K562 (cell line): ENCODE results near the gene FUNDC1. TPM values are rescaled to one million over a fixed set of nuclear protein-coding genes. Genes with fewer than 3 reads are reported as not detected.

Experiments used
- CAMTA2 ChIP-seq: fragments of 250-450 bp; sonication (Bioruptor Pico); conservative IDR thresholded peaks from 2 replicates; pipeline ENCODE4 v1.5.1; 2022
- CBX2 ChIP-seq: fragments of 200-600 bp; sonication (generic); IDR thresholded peaks from one replicate; pipeline ENCODE4 v1.6.1; 2012; ENCODE audit warnings: mild to moderate bottlenecking, low read length, inconsistent platforms; ENCODE audit not compliant: insufficient read depth, poor library complexity, severe bottlenecking
- CHCHD3 ChIP-seq: fragments of 250-450 bp; sonication (Bioruptor Pico); IDR thresholded peaks from 2 replicates; pipeline ENCODE4 v2.1.2; 2022; ENCODE audit warnings: mild to moderate bottlenecking
- ELK1 ChIP-seq: sonication (generic); formaldehyde crosslinking; IDR thresholded peaks from 2 replicates; pipeline ENCODE4 v1.8.1; 2022; ENCODE audit warnings: missing genetic modification reagents
- GTF2A2 ChIP-seq: IDR thresholded peaks from 2 replicates; pipeline ENCODE4 v1.6.1; 2016; ENCODE audit warnings: mild to moderate bottlenecking, missing genetic modification characterization, missing compliant biosample characterization
- HDAC6 ChIP-seq: IDR thresholded peaks from 2 replicates; pipeline ENCODE4 v1.6.1; 2012; ENCODE audit warnings: low read depth, mild to moderate bottlenecking, control low read depth, inconsistent platforms, low read length, moderate library complexity
- HEY1 ChIP-seq: fragments of 250-450 bp; sonication (Bioruptor Pico); IDR thresholded peaks from 2 replicates; pipeline ENCODE4 v1.5.0; 2020; ENCODE audit warnings: mild to moderate bottlenecking, moderate library complexity, borderline replicate concordance
- KLF13 ChIP-seq: fragments of 450-650 bp; IDR thresholded peaks from 2 replicates; pipeline ENCODE4 v1.6.1; 2016; ENCODE audit warnings: missing genetic modification characterization, low read depth, mild to moderate bottlenecking, missing compliant biosample characterization, moderate library complexity, borderline replicate concordance
- MBD2 ChIP-seq: sonication (generic); IDR thresholded peaks from 2 replicates; pipeline ENCODE4 v1.6.1; 2016; ENCODE audit warnings: low read depth, borderline replicate concordance
- MCM7 ChIP-seq, 2 experiments: fragments of 450-650 bp; IDR thresholded peaks; 2 replicates each; pipeline ENCODE4 v1.6.1; 2016 to 2018
- NCOA4 ChIP-seq: fragments of 450-650 bp; IDR thresholded peaks from 2 replicates; pipeline ENCODE4 v1.6.1; 2018; ENCODE audit warnings: mild to moderate bottlenecking; ENCODE audit not compliant: partially characterized antibody
- NR2C1 ChIP-seq, 2 experiments: fragments of 450-650 bp; IDR thresholded peaks; 2 replicates each; pipeline ENCODE4 v1.6.1; 2017; ENCODE audit warnings: mild to moderate bottlenecking in 2 of 2, antibody characterized with exemption in 1 of 2, inconsistent platforms in 1 of 2, missing compliant biosample characterization in 1 of 2, missing genetic modification characterization in 1 of 2
- PCBP2 ChIP-seq: fragments of 200-400 bp; formaldehyde crosslinking; IDR thresholded peaks from 2 replicates; pipeline ENCODE4 v1.6.1; 2018; ENCODE audit warnings: low read length, low read depth, mild to moderate bottlenecking, moderate library complexity; ENCODE audit not compliant: poor library complexity, severe bottlenecking
- RBM14 ChIP-seq: fragments of 200-400 bp; formaldehyde crosslinking; IDR thresholded peaks from 2 replicates; pipeline ENCODE4 v1.6.1; 2018; ENCODE audit warnings: low read depth, mild to moderate bottlenecking, low read length, moderate library complexity, borderline replicate concordance; ENCODE audit not compliant: insufficient read depth
- SAP30 ChIP-seq: fragments of 200-600 bp; sonication (generic); IDR thresholded peaks from 2 replicates; pipeline ENCODE4 v1.6.1; 2012; ENCODE audit warnings: borderline replicate concordance, low read depth, mild to moderate bottlenecking, moderate library complexity, low read length, control low read depth, inconsistent platforms; ENCODE audit not compliant: insufficient read depth, poor library complexity, severe bottlenecking
- SMAD3 ChIP-seq: fragments of 450-650 bp; formaldehyde crosslinking; conservative IDR thresholded peaks from 2 replicates; pipeline ENCODE4 v1.4.0; 2020; ENCODE audit warnings: mild to moderate bottlenecking
- SP1 ChIP-seq: sonication (generic); formaldehyde crosslinking; IDR thresholded peaks from 2 replicates; pipeline ENCODE4 v1.8.1; 2022; ENCODE audit warnings: mild to moderate bottlenecking, missing genetic modification reagents
- SREBF1 ChIP-seq: fragments of 150-350 bp; IDR thresholded peaks from 2 replicates; pipeline ENCODE4 v1.6.1; 2014; ENCODE audit warnings: antibody characterized with exemption, low read depth, low read length, borderline replicate concordance
- TSC22D4 ChIP-seq: fragments of 450-650 bp; IDR thresholded peaks from 2 replicates; pipeline ENCODE4 v1.6.1; 2016; ENCODE audit warnings: missing genetic modification characterization, missing biosample characterization, control low read depth
- ZBTB12 ChIP-seq: fragments of 250-450 bp; sonication (Bioruptor Pico); IDR thresholded peaks from 2 replicates; pipeline ENCODE4 v1.4.0; 2020
- ZEB2 ChIP-seq: fragments of 450-650 bp; IDR thresholded peaks from 2 replicates; pipeline ENCODE4 v1.6.1; 2016
- ZFP36 ChIP-seq: fragments of 150-350 bp; IDR thresholded peaks from 2 replicates; pipeline ENCODE4 v1.6.1; 2018; ENCODE audit warnings: low read length, low read depth; ENCODE audit not compliant: partially characterized antibody
- ZNF12 ChIP-seq: sonication (generic); formaldehyde crosslinking; IDR thresholded peaks from 2 replicates; pipeline ENCODE4 v1.4.0; 2020; ENCODE audit warnings: mild to moderate bottlenecking, missing genetic modification reagents
- ZNF561 ChIP-seq: fragments of 450-650 bp; formaldehyde crosslinking; conservative IDR thresholded peaks from 2 replicates; pipeline ENCODE4 v1.4.0; 2020; ENCODE audit warnings: mild to moderate bottlenecking, moderate library complexity
- ZNF586 ChIP-seq: fragments of 450-650 bp; formaldehyde crosslinking; conservative IDR thresholded peaks from 2 replicates; pipeline ENCODE4 v1.4.0; 2020; ENCODE audit warnings: mild to moderate bottlenecking, moderate library complexity
- ZNF764 ChIP-seq: fragments of 250-450 bp; sonication (Bioruptor Pico); IDR thresholded peaks from 2 replicates; pipeline ENCODE4 v1.4.0; 2020; ENCODE audit warnings: low read depth, mild to moderate bottlenecking, moderate library complexity
- polyA plus RNA-seq, 8 experiments: library from polyadenylated mRNA; depleted of rRNA in 4 of 8; stranded (reverse) in 5 of 8; unstranded in 3 of 8; fragments of >200 nt; fragmentation: Nextera tagmentation in 2 of 8; fragmentation: Illumina TruSeq in 1 of 8; extraction: Ambion mirVana in 2 of 8; extraction: Trizol in 1 of 8; gene quantifications; 2 replicates each; pipeline versions ENCODE4 v1.2.1 to v1.2.3, GENCODE V29; 2011 to 2014; ENCODE audit warnings: inconsistent platforms in 1 of 8, missing spikeins in 1 of 8
- total RNA-seq, 7 experiments: library from RNA; depleted of rRNA in 6 of 7; stranded (reverse); fragments of >200 nt in 6 of 7; fragmentation: Illumina TruSeq in 2 of 7; extraction: Trizol in 2 of 7; gene quantifications; 2 replicates each; pipeline versions ENCODE4 v1.2.1 to v1.2.3, GENCODE V29; 2011 to 2021; ENCODE audit warnings: low replicate concordance in 1 of 7
- TF ChIP-seq, protein P1 (sequence below): fragments of 450-650 bp; conservative IDR thresholded peaks from 2 replicates; pipeline ENCODE4 v1.6.1; 2016; ENCODE audit warnings: missing genetic modification characterization, low read depth, mild to moderate bottlenecking, missing compliant biosample characterization, moderate library complexity

The FUNDC1 gene
- total and polyA plus RNA-seq, 9 of the 15 experiments (the other 6 are each of a cell fraction or from before 2014, with no cell fraction given): 15.6 to 59.1 (median 29.3) TPM

DNA sequence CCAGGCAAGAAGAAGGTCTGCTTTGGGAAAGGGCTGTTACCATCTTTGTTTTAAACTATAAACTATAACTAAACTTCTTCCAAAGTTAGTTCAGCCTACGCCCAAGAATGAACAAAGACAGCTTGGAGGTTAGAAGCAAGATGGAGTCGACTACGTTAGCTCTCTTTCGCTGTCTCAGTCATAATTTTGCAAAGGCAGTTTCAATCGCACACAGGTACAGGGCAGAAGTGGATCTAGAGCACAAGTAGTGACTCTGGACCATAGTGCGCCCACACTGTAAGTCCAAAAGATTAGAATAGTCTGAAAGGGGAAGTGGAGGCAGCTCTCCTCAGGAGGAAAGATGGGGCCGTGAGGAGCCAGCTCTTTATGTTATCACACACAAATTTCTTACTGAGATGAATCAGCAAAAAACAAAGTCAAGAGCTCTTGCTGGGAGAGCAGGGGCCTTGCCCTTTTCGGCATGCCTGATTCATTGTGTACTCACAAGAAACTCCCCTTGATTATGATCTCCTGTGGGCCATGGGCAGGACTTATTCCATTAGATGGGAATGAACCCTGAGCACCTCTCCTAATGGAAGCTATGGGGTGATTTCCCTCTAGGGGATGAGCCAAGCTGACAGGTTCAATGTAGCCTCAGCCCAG is 58.6 kb downstream of the FUNDC1 start (continued):
- no peak for TF ChIP-seq NCOA4
- no peak for TF ChIP-seq SREBF1
- TF ChIP-seq ZNF586 (CRISPR knock-in tag): no peak
- TF ChIP-seq ELK1 (CRISPR knock-in tag): no peak
- no peak for TF ChIP-seq TSC22D4 (tag)
- no peak for TF ChIP-seq ZEB2
- TF ChIP-seq ZNF764 (CRISPR knock-in tag): no peak
- no peak for TF ChIP-seq ZFP36
- TF ChIP-seq ZBTB12 (CRISPR knock-in tag): no peak
- TF ChIP-seq HDAC6: no peak
- no peak for TF ChIP-seq CHCHD3
- TF ChIP-seq, protein P1, sequence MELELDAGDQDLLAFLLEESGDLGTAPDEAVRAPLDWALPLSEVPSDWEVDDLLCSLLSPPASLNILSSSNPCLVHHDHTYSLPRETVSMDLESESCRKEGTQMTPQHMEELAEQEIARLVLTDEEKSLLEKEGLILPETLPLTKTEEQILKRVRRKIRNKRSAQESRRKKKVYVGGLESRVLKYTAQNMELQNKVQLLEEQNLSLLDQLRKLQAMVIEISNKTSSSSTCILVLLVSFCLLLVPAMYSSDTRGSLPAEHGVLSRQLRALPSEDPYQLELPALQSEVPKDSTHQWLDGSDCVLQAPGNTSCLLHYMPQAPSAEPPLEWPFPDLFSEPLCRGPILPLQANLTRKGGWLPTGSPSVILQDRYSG (tag): peak; percentile 97
- no peak for TF ChIP-seq CBX2
- TF ChIP-seq MCM7 (IDR thresholded peaks at IDR 0.05): no peak
- no peak for TF ChIP-seq ZNF561
- TF ChIP-seq GTF2A2 (tag): peak; percentile 69; the same call in 1 of the 2 replicates
- TF ChIP-seq ZNF12 (CRISPR knock-in tag): no peak
- peak; percentile 94 for TF ChIP-seq SMAD3 (CRISPR knock-in tag)
- TF ChIP-seq RBM14: no peak
- TF ChIP-seq HEY1: peak; percentile 77; the same call in 1 of the 2 replicates
- no peak for TF ChIP-seq SAP30
- no peak for TF ChIP-seq SP1 (CRISPR knock-in tag)
- TF ChIP-seq NR2C1 (IDR thresholded peaks at IDR 0.05): no peak
- TF ChIP-seq NR2C1 (tag; IDR thresholded peaks at IDR 0.05): peak; percentile 82
- TF ChIP-seq PCBP2: no peak
- TF ChIP-seq MBD2: no peak
- no peak for TF ChIP-seq CAMTA2
- TF ChIP-seq KLF13 (tag): no peak; the same call in 1 of the 2 replicates
